ENCODE measurements around the gene BMPR1A.

GRCh38 chr10:86724445-86724844, 32.0 kb upstream of the BMPR1A start:
- no peak for TF ChIP-seq EZH2phosphoT487 (IDR thresholded peaks at IDR 0.05; ENCODE audit: insufficient read depth, low read depth)
- no peak for TF ChIP-seq EZH2 (IDR thresholded peaks at IDR 0.05; ENCODE audit: insufficient read depth, poor library complexity, severe bottlenecking)

All from GM23248 (cell line).